ENCODE results near the gene NACC1. TPM values are rescaled to one million over a fixed set of nuclear protein-coding genes. Genes with fewer than 3 reads are reported as not detected.

Gene NACC1
- total RNA-seq, 1 donor from 2014 or later = 34.7 TPM

GRCh38 chr19:13122275-13122878 lies 4.3 kb downstream of the NACC1 start:
- Histone ChIP-seq H3K9me3 (ENCODE audit: low read depth) (no peaks in the 10 kb centered on the region), H4K20me1 (ENCODE audit: low read depth) (peaks cover 90% of the 10 kb centered on the region), H2AFZ (replicated peaks) (no peak overlapping the region), H3K4me1 (peaks cover 15% of the 10 kb centered on the region), H3K79me2 (ENCODE audit: low read depth) (peaks cover 94% of the 10 kb centered on the region), H3K27me3 (no peaks in the 10 kb centered on the region), H3K27ac (no peak overlapping the region), H3K9ac (no peak overlapping the region), H3K4me2 (no peak overlapping the region), H3K36me3 (no peaks in the 10 kb centered on the region), H3F3A (ENCODE audit: low read depth) (peaks cover 4% of the 10 kb centered on the region), H3K4me3 (no peak overlapping the region)
- Mint-ChIP-seq H3K27ac (peak overlapping the region; percentile 59), H3K9me3 (no peaks in the 10 kb centered on the region), H3K4me3 (peak overlapping the region; percentile 1), H3K27me3 (ENCODE audit: insufficient read depth, low read depth) (peaks cover 11% of the 10 kb centered on the region), H3K36me3 (peaks cover 9% of the 10 kb centered on the region), H3K4me1 (peaks cover 40% of the 10 kb centered on the region)
- DNase-seq (ENCODE audit: low spot score) = no peak
- TF ChIP-seq EZH2phosphoT487 (IDR thresholded peaks at IDR 0.05) = no peak
- TF ChIP-seq CTCF (IDR thresholded peaks at IDR 0.05) = no peak
- TF ChIP-seq EZH2 (IDR thresholded peaks at IDR 0.05) = no peak

GRCh38 chr19:13122980-13123957 lies 5.2 kb downstream of the NACC1 start:
- no peak for DNase-seq (ENCODE audit: low spot score)
- H3K4me3 Mint-ChIP-seq = peak overlapping the region; percentile 1
- peaks cover 45% of the 10 kb centered on the region for H3K4me1 Mint-ChIP-seq
- H3K27me3 Mint-ChIP-seq (ENCODE audit: insufficient read depth, low read depth) = peaks cover 9% of the 10 kb centered on the region
- no peak overlapping the region for H2AFZ ChIP-seq (replicated peaks)
- no peak overlapping the region for H3K27ac ChIP-seq
- H3F3A ChIP-seq (ENCODE audit: low read depth) = no peaks in the 10 kb centered on the region
- peaks cover 100% of the 10 kb centered on the region for H3K79me2 ChIP-seq (ENCODE audit: low read depth)
- H3K4me2 ChIP-seq = no peak overlapping the region
- H4K20me1 ChIP-seq (ENCODE audit: low read depth) = peaks cover 99% of the 10 kb centered on the region
- H3K36me3 ChIP-seq = no peaks in the 10 kb centered on the region
- TF ChIP-seq EZH2 (IDR thresholded peaks at IDR 0.05) (no peak), CTCF (IDR thresholded peaks at IDR 0.05) (no peak), EZH2phosphoT487 (IDR thresholded peaks at IDR 0.05) (no peak)
- no peaks in the 10 kb centered on the region for H3K9me3 ChIP-seq (ENCODE audit: low read depth)
- H3K36me3 Mint-ChIP-seq = peaks cover 12% of the 10 kb centered on the region
- H3K9me3 Mint-ChIP-seq = no peaks in the 10 kb centered on the region
- H3K27ac Mint-ChIP-seq = no peak overlapping the region
- H3K9ac ChIP-seq = no peak overlapping the region
- peaks cover 15% of the 10 kb centered on the region for H3K4me1 ChIP-seq
- H3K4me3 ChIP-seq = no peak overlapping the region
- no peaks in the 10 kb centered on the region for H3K27me3 ChIP-seq

- H3K27me3 ChIP-seq = no peaks in the 10 kb centered on the region
- H3K9me3 Mint-ChIP-seq = no peaks in the 10 kb centered on the region
- no peak overlapping the region for H3K27ac Mint-ChIP-seq
- peaks cover 100% of the 10 kb centered on the region for H4K20me1 ChIP-seq (ENCODE audit: low read depth)
- peaks cover 5% of the 10 kb centered on the region for H3K27me3 Mint-ChIP-seq (ENCODE audit: insufficient read depth, low read depth)
- H3K9me3 ChIP-seq (ENCODE audit: low read depth) = no peaks in the 10 kb centered on the region
- no peak overlapping the region for H2AFZ ChIP-seq (replicated peaks)
- peaks cover 27% of the 10 kb centered on the region for H3K4me1 Mint-ChIP-seq
- H3K4me2 ChIP-seq = no peak overlapping the region
- peaks cover 100% of the 10 kb centered on the region for H3K79me2 ChIP-seq (ENCODE audit: low read depth)
- no peaks in the 10 kb centered on the region for H3F3A ChIP-seq (ENCODE audit: low read depth)
- H3K36me3 Mint-ChIP-seq = peaks cover 8% of the 10 kb centered on the region
- H3K4me3 Mint-ChIP-seq = no peak overlapping the region
- TF ChIP-seq EZH2 (IDR thresholded peaks at IDR 0.05) = no peak
- no peak overlapping the region for H3K4me3 ChIP-seq
- no peaks in the 10 kb centered on the region for H3K4me1 ChIP-seq
- no peaks in the 10 kb centered on the region for H3K36me3 ChIP-seq
- H3K27ac ChIP-seq = no peak overlapping the region
- H3K9ac ChIP-seq = no peak overlapping the region
- no peak for DNase-seq (ENCODE audit: low spot score)
Observed at GRCh38 chr19:13127051-13127450, 9.0 kb downstream of the NACC1 start.

Data from neural progenitor cell (in vitro differentiated cells).